GM19372 (cell line): ENCODE data around the gene UBAC2.

ENCODE experiments used
- ATAC-seq: cut with Tn5 transposase; IDR thresholded peaks from one replicate; pipeline ENCODE4 v1.9.1; 2021; ENCODE audit warnings: mild to moderate bottlenecking, low read depth, moderate library complexity; ENCODE audit not compliant: unreplicated experiment

The UBAC2 gene

DNA sequence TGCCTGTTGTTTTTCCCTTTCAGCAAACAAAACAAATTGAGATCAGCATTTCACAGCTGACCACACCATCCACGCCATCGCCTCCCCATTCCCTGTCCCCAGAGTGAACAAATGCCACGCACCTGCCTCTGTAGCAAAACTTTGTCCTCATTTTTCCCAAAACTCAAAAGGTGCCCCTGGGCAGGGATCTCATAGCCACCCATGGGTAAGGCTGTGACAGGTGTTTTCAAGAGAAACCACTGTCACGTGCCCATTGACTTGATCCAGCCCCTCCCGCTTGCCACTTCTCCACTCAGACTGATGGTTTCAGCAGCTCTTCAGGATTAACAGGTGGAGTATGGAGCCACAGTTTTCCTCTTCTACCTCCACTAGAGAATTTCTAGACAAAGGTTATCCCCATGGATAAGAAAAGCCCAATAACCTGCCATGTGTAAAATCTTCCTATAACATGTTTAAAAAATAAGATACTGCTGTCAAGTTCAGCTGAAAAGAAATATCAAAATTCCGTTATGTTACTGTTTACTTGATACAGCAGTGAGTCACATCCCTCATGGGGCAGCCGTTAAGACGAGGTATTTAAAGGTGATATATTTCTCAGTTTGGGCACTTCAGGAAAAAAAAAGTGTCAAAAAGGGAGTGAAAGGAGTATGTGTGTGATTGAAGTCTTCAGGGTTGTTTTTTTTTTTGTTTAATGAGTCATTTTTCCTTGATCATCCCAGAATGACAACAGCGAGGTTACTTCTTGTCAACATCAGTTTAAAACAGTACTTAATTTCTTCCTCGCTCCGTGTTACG, 170.0 kb downstream of the UBAC2 start:
- no peak for ATAC-seq

GRCh38 chr13:99371956-99372355, 171.3 kb downstream of the UBAC2 start:
- ATAC-seq, result no peak

DNA sequence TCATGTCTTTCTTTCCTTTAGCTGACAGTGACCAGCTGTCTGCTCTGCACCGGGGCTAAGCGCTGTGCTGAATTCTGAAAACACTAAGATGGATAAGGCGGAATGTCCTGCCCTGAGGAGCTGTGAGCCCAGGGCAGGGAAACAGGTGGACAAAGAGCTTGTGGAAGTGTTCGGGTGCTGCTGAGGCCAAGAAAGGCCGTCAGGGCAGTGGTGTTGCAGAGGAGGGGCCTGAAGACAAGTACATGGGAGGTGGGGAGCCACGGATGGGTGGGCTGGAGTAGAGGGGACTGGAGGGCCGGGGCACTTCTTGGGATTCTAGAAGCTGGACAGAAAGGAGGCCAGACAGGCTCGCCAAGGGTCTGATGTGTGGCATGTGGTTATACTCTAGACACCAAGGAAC, 172.8 kb downstream of the UBAC2 start:
- no peak for ATAC-seq

DNA sequence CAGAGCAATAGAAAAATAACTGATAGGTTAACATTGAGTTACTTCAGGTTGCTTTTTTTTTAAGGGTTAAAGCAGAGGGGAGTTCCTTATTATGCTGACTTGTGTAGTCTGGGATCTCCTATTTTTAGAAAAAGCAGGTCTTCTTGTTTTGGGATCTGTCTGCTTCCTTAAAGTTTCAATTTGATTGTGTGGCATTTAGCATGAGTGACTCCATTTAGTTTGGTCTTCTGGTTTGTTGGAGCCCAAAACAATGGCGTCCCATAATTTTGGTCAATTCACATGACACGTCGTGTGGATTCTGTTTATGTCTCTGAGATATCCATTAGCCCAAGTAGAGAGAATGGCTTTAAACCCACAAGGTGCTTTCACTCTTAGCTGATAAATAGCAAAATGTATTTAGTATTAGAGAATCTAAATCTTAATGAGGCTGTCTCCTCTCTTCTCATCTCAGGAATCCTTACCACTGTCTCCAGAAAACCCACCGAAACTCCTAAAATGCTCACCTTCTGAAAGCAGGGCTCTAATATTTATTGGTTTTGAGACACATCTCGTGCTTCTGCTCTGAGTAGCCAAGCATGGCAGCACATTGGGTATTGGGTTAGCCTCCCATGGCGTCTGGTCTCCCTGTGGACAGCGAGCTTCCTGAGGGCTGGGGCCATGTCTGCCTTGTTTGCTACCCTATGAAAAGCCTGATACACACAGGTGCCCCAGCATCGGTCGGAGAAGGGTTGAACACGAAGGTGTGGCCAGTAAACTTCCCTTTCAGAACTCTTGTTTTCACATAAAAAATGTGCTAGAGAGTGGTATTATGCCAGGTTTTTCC, 173.7 kb downstream of the UBAC2 start:
- no peak for ATAC-seq

DNA sequence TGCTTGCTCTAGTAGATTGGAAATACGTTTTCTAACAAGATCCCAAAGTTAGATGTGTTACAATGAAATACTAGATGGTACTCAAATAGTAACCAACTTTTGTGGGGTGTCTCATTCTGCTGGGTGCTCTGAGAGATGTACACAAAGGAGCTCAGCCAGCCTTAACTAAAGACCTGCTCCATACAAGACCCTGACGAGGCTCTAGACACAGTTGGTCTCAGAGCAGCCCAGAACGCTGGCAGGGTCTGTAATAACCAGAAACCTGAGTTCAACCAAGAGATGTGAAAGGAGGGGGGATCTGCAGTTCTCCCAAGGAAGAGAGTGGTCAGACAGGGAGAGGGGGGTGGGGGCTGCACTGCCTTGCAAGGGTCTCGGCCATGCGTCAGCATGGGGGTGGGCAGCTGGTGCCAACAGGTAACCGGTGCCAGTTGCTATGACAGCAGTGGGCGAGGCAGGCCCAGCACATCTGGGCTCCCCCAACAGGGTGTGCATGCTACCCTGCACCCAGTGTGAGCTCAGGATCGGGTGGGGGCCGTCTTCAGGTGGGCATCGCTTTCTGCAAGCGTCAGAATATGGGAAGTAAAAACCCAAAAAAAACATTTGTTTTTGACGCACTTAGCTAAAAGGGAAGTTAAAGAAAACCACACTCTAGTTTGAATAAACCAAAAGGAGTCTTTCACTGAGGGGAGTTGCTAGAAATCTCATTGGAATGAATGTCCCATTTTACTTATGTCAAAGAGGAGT, 174.5 kb downstream of the UBAC2 start:
- no peak for ATAC-seq

- ATAC-seq, result no peak
Observed at GRCh38 chr13:99375738-99376080, 175.1 kb downstream of the UBAC2 start.

DNA sequence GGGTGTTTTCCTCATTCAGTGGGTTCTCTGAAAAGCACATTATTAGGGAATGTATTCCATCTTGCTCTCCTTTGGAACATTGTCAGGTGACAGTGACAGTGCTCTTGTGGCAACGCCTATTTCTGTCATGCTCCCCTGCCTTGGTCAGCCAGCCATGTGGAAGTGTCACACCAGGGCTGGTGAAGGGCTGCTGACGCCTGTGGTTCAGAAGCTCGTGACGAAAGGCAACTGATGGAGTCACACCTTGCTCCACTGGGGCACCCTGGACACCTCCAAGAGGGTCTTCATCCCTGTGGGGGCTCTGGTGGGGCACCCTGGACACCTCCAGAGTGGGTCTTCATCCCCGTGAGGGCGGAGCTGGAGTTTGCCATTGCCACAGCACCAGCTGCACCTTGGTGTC, 175.5 kb downstream of the UBAC2 start:
- ATAC-seq, result peak; percentile 48

- no peak for ATAC-seq
Observed at GRCh38 chr13:99376924-99377323, 176.3 kb downstream of the UBAC2 start.

- ATAC-seq, result no peak
Observed at GRCh38 chr13:99377641-99378040, 177.0 kb downstream of the UBAC2 start.

DNA sequence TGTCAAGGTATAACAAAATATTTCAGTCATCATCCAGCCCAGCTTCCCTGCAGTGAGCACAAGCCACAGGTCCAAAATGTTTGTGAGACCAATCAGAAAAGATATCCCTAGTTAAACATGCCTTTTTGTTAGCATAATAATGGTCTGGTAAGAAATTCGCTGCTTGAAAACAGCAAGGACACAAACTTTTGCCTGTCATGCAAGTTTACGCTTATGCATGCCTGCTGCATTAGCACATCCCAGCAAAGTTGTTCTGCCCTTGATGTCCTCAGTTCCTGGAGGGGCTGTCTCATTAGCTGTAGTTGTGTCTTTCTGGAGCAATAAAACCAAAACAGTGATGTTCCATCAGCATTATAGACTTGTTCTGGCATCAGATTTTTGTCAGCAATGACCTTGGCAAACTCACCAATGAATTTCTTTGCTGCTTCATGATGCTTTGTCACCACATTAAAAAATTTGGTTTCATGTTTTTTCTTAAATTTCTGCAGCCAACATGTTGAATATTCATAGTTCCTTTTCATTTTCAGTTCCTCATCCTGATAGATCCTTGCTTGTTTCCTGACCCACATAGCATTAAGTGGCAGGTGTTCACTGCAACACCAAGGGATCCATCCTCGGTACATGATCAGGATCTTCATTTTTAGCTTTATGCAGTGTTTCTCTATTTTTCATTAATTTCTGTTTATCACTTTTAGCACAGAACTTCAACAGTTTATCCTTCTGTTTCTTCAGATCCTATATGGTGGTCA, 178.5 kb downstream of the UBAC2 start:
- ATAC-seq, result no peak

DNA sequence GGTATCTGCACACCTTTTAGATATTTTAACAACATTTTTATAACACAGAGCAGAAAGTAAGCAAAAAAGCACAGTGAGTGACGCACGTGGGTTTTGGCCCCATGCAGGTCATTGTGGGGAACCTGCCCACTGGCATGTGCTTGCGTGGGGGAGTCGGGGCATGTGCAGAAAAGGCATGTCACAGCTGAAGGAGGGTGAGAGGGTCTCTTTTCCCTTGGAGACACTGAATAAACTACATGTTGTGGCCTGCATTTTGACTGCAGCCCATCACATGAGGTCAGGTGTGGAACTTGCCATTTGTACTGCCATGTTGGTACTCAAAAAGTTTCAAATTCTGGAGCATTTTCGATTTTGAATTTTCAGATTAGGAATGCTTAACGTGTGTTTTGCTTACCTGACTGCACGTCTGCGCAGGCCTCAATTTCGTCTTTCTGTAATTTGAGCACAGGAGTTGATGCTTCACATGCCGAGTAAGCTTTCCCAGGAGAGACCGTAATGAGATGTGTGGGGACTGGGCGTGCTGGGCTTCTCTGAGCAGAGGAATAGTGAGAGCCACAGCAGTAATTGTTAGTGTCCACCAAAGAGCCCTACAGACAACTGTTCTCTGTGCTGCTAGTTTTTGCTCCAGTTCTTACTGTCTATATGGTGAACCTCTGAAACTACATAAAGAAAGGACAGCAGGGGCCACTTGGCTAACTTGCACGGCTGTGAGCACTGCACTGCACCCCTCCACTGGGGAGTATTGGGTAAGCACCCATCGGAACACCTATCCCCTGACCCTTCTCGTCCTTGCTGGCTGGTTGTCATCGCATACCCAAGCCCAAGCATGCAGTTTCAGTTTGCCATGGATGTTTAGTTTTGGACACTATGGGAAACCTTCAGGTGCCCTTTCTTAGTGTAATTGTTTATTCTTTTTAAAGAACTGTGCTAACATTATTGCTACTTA, 179.5 kb downstream of the UBAC2 start:
- no peak for ATAC-seq

- ATAC-seq, result no peak
Observed at GRCh38 chr13:99380921-99381645, 180.4 kb downstream of the UBAC2 start.

- no peak for ATAC-seq
Observed at GRCh38 chr13:99381766-99382165, 181.1 kb downstream of the UBAC2 start.

DNA sequence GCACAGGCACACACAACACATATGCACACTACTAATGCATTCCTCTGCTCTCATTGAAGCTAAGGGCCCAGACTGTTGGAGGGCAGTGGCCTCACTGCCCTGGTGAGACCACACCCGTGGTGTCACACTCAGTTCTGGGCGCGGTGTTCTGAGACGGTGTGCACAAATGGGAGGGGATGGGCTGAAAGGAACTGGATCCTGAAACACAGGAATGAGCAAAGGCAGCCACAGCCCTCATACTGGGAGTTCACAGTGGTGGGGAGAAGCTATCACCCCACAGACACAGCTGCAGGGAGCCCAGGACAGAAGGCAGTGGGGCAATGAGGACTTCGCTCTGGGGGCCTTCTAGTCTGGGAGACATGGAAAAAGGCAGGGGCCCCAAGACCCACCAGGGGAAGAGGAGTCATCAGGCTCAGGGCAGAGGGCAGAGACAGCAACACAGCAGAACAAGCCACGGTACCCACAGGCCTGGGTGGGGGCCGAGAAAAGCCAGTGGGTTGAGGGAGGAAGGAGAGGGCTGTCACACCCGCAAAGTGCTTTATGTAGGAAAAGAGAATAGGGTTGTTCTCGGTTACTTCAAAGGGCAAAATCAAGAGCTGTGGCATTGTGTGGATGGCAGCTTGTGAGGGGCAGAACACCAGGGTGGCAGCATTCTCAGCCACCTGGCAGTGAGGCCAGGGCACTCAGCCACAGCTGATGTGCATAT, 181.9 kb downstream of the UBAC2 start:
- ATAC-seq, result no peak

GRCh38 chr13:99383511-99383921, 182.9 kb downstream of the UBAC2 start:
- ATAC-seq, result no peak

DNA sequence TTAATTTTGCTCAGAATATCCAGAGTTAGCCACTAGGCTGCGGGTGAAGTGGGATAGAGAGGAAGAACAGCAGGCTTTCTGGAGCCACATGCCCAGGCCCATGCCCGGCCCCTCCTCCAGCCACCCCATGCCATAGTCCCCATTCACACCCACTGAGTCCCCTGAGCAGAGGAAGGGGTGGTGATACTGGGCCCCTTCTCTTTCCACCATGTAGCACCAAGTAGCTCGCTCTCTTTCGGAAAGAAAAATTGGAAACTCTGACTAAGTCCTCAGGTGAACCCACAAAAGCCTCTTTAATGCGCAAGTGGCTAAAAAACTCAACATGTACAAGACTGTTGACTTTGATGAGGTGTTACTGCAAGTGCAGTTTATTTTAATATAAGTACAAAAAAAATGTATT, 183.3 kb downstream of the UBAC2 start:
- no peak for ATAC-seq

GRCh38 chr13:99384468-99384867, 183.8 kb downstream of the UBAC2 start:
- ATAC-seq, result no peak

GRCh38 chr13:99385161-99385560, 184.5 kb downstream of the UBAC2 start:
- ATAC-seq, result no peak
